B cell (primary cell): ENCODE results near the gene PKM.

Experiments
- CTCF ChIP-seq: fragments of 200-600 bp; IDR thresholded peaks from one replicate; pipeline ENCODE4 v1.8.0; 2022; ENCODE audit warnings: antibody characterized with exemption, mild to moderate bottlenecking
- EZH2 ChIP-seq: IDR thresholded peaks from 2 replicates; pipeline ENCODE4 v1.6.1; 2012; ENCODE audit warnings: borderline replicate concordance, low read depth, mild to moderate bottlenecking, moderate library complexity, low read length; ENCODE audit not compliant: insufficient read depth, poor library complexity, severe bottlenecking

GRCh38 chr15:72170691-72171090 is 60.3 kb downstream of the PKM start:
- TF ChIP-seq EZH2 (no peak), CTCF (no peak)
